Fibroblast of lung (primary cell): ENCODE data around the gene SPATA4. TPM values are rescaled to one million over a fixed set of nuclear protein-coding genes. Genes with fewer than 3 reads are reported as not detected.

ENCODE experiments used
- DNase-seq, 2 donors: peaks; one replicate each; pipeline versions ENCODE4 v3.0.0 to v3.0.0-alpha.2; 2010; ENCODE audit warnings: low read depth in 2 of 2
- H2AFZ ChIP-seq: 2 replicates; pipeline ENCODE4 v1.5.1; 2012; ENCODE audit warnings: low read length, control low read depth, inconsistent platforms
- H3K27ac ChIP-seq: 2 replicates; pipeline ENCODE4 v1.5.1; 2011; ENCODE audit warnings: low read length, control low read depth; ENCODE audit not compliant: insufficient read depth
- H3K27me3 ChIP-seq: 2 replicates; pipeline ENCODE4 v1.5.1; 2011; ENCODE audit warnings: mild to moderate bottlenecking, low read length; ENCODE audit not compliant: control insufficient read depth, insufficient read depth
- H3K36me3 ChIP-seq: 2 replicates; pipeline ENCODE4 v1.5.1; 2011; ENCODE audit warnings: low read length; ENCODE audit not compliant: control insufficient read depth, insufficient read depth
- H3K4me1 ChIP-seq: 2 replicates; pipeline ENCODE4 v1.5.1; 2011; ENCODE audit warnings: low read length; ENCODE audit not compliant: control insufficient read depth, insufficient read depth; ENCODE audit errors: extremely low read depth
- H3K4me2 ChIP-seq: 2 replicates; pipeline ENCODE4 v1.5.1; 2011; ENCODE audit warnings: low read length, control low read depth; ENCODE audit not compliant: insufficient read depth; ENCODE audit errors: extremely low read depth
- H3K4me3 ChIP-seq, 4 experiments: fragments of 200-600 bp in 1 of 4; sonication (generic) in 1 of 4; replicated peaks in 1 of 4; 2 replicates each; pipeline ENCODE4 v1.5.1; 2011 to 2016; ENCODE audit warnings: low read length in 4 of 4, low read depth in 3 of 4, mild to moderate bottlenecking in 3 of 4, control low read depth in 2 of 4, inconsistent platforms in 1 of 4, mixed read lengths in 1 of 4; ENCODE audit not compliant: insufficient read depth in 1 of 4; ENCODE audit errors: control extremely low read depth in 1 of 4
- H3K79me2 ChIP-seq: 2 replicates; pipeline ENCODE4 v1.5.1; 2012; ENCODE audit warnings: mild to moderate bottlenecking, low read length, inconsistent platforms; ENCODE audit not compliant: control insufficient read depth, insufficient read depth
- H3K9ac ChIP-seq: 2 replicates; pipeline ENCODE4 v1.5.1; 2011; ENCODE audit warnings: mild to moderate bottlenecking, low read length, control low read depth; ENCODE audit not compliant: insufficient read depth
- H3K9me3 ChIP-seq: 2 replicates; pipeline ENCODE4 v1.5.1; 2012; ENCODE audit warnings: low read depth, low read length; ENCODE audit not compliant: control insufficient read depth, insufficient read depth
- H4K20me1 ChIP-seq: 2 replicates; pipeline ENCODE4 v1.5.1; 2011; ENCODE audit warnings: low read length; ENCODE audit not compliant: control insufficient read depth, insufficient read depth; ENCODE audit errors: extremely low read depth
- CTCF ChIP-seq, 2 donors: IDR thresholded peaks in 1 of 2; conservative IDR thresholded peaks in 1 of 2; 1 replicate in 1 of 2; 2 replicates in 1 of 2; pipeline ENCODE4 v1.5.1; 2011 to 2012; ENCODE audit warnings: low read length in 2 of 2, control low read depth in 1 of 2, inconsistent platforms in 1 of 2, low read depth in 1 of 2, mild to moderate bottlenecking in 1 of 2
- EZH2 ChIP-seq: IDR thresholded peaks from 2 replicates; pipeline ENCODE4 v1.5.1; 2012; ENCODE audit warnings: low read length, control low read depth, mild to moderate bottlenecking; ENCODE audit errors: missing control alignments
- polyA plus RNA-seq, 2 donors: library from polyadenylated mRNA; depleted of rRNA in 1 of 2; stranded (reverse) in 1 of 2; unstranded in 1 of 2; fragments of >200 nt; gene quantifications; 2 replicates each; pipeline ENCODE4 v1.2.1, GENCODE V29; 2011 to 2012; ENCODE audit warnings: missing spikeins in 1 of 2
- total RNA-seq: library from RNA; depleted of rRNA; stranded (reverse); fragments of >200 nt; gene quantifications from 2 replicates; pipeline ENCODE4 v1.2.1, GENCODE V29; 2014

Gene SPATA4
- total and polyA plus RNA-seq, 2 donors (not counting 1 experiment from before 2014, with no cell fraction given): 0.09 to 0.66 TPM

GRCh38 chr4:176134670-176135069 is 60.7 kb downstream of the SPATA4 start:
- TF ChIP-seq CTCF (conservative IDR thresholded peaks at IDR 0.05 in 1 of 2, IDR thresholded peaks at IDR 0.05 in 1 of 2; ENCODE audit: low read depth in 1 of 2, low read length in 2 of 2) (no peak), EZH2 (no peak)
- no peaks in the 10 kb centered on the region for H3K9me3 ChIP-seq
- H3K79me2 ChIP-seq: no peaks in the 10 kb centered on the region
- H3K27me3 ChIP-seq: no peaks in the 10 kb centered on the region
- no peaks in the 10 kb centered on the region for H4K20me1 ChIP-seq
- H3K4me2 ChIP-seq: no peak overlapping the region
- no peak overlapping the region for H3K4me3 ChIP-seq
- no peaks in the 10 kb centered on the region for H3K36me3 ChIP-seq
- H3K27ac ChIP-seq: no peak overlapping the region
- H3K4me1 ChIP-seq: no peaks in the 10 kb centered on the region
- no peak overlapping the region for H2AFZ ChIP-seq
- DNase-seq: no peak
- no peak overlapping the region for H3K9ac ChIP-seq

Other genes with a start within 250 kb of the SPATA4 start
- gene WDR17, start 129.7 kb downstream of the SPATA4 start, total RNA-seq: 2.1 and 4.5 TPM in 2 replicates
- 1.0 and 1.7 TPM in 2 replicates for gene WDR17, start 129.7 kb downstream of the SPATA4 start, polyA plus RNA-seq
- 0.51 and 1.8 TPM in 2 replicates for gene ASB5, start 73.6 kb upstream of the SPATA4 start, total RNA-seq
- gene ASB5, start 73.6 kb upstream of the SPATA4 start, polyA plus RNA-seq: 0.30 and 1.0 TPM in 2 replicates
- 53.4 and 72.3 TPM in 2 replicates for gene SPCS3, start 124.4 kb upstream of the SPATA4 start, total RNA-seq
- gene SPCS3, start 124.4 kb upstream of the SPATA4 start, polyA plus RNA-seq: 68.2 and 84.3 TPM in 2 replicates